ENCODE data around the gene METTL13.

Gene METTL13

GRCh38 chr1:171802207-171802606 is 20.7 kb downstream of the METTL13 start:
- DNase-seq = peak in 8 of 51 donors; percentile 4 to 16 (median 10)

- no peak for DNase-seq
Observed at GRCh38 chr1:171803045-171803444, 21.6 kb downstream of the METTL13 start.

GRCh38 chr1:171803461-171804022 is 22.1 kb downstream of the METTL13 start:
- DNase-seq = no peak

GRCh38 chr1:171805395-171806115 is 24.1 kb downstream of the METTL13 start:
- peak in 4 of 51 donors; percentile 4 to 9 (median 6) for DNase-seq

- no peak for DNase-seq
Observed at GRCh38 chr1:171807556-171807955, 26.1 kb downstream of the METTL13 start.

- DNase-seq = no peak
Observed at GRCh38 chr1:171809834-171810233, 28.4 kb downstream of the METTL13 start.

- DNase-seq = no peak
Observed at GRCh38 chr1:171811672-171812071, 30.2 kb downstream of the METTL13 start.

GRCh38 chr1:171814692-171815091 is 33.2 kb downstream of the METTL13 start:
- DNase-seq = no peak

GRCh38 chr1:171816300-171816901 is 34.9 kb downstream of the METTL13 start:
- DNase-seq = no peak

GRCh38 chr1:171817511-171818265 is 36.2 kb downstream of the METTL13 start:
- peak in 18 of 51 donors; percentile 1 to 54 (median 21) for DNase-seq

GRCh38 chr1:171819946-171820345 is 38.5 kb downstream of the METTL13 start:
- peak in 18 of 51 donors; percentile 3 to 42 (median 16) for DNase-seq

GRCh38 chr1:171826973-171827372 is 45.5 kb downstream of the METTL13 start:
- DNase-seq = no peak

GRCh38 chr1:171828794-171829193 is 47.3 kb downstream of the METTL13 start:
- DNase-seq = no peak

- no peak for DNase-seq
Observed at GRCh38 chr1:171833091-171833825, 51.8 kb downstream of the METTL13 start.

- DNase-seq = no peak
Observed at GRCh38 chr1:171834821-171835220, 53.4 kb downstream of the METTL13 start.

GRCh38 chr1:171835891-171836290 is 54.4 kb downstream of the METTL13 start:
- no peak for DNase-seq

- peak in 50 of 51 donors; percentile 32 to 95 (median 86) for DNase-seq
Observed at GRCh38 chr1:171841050-171841910, 59.8 kb downstream of the METTL13 start, which contains the start of gene DNM3. Gene DNM3 (plus strand): TSS chr1:171841498. CDS start chr1:171841657, 159 bp downstream.

- peak in 39 of 51 donors; percentile 11 to 87 (median 47) for DNase-seq
Observed at GRCh38 chr1:171841931-171842761, 60.7 kb downstream of the METTL13 start.

GRCh38 chr1:171844381-171844780 is 62.9 kb downstream of the METTL13 start:
- peak in 1 of 51 donors; percentile 15 for DNase-seq
